Epithelial cell of alveolus of lung (primary cell): Measurements from ENCODE around the gene PARP15. TPM values are rescaled to one million over a fixed set of nuclear protein-coding genes. Genes with fewer than 3 reads are reported as not detected.

Experiments
- total RNA-seq: library from RNA; depleted of rRNA; stranded (reverse); fragments of >200 nt; gene quantifications from 2 replicates; pipeline ENCODE4 v1.2.1, GENCODE V29; 2015

The PARP15 gene
- total RNA-seq: under 0.01 TPM in 1 of 2 replicates, not detected in the other

GRCh38 chr3:122577409-122578031 is at the start of gene PARP15:
Gene PARP15 (plus strand): TSS chr3:122577650. CDS start chr3:122577668, 18 bp downstream.

DNA sequence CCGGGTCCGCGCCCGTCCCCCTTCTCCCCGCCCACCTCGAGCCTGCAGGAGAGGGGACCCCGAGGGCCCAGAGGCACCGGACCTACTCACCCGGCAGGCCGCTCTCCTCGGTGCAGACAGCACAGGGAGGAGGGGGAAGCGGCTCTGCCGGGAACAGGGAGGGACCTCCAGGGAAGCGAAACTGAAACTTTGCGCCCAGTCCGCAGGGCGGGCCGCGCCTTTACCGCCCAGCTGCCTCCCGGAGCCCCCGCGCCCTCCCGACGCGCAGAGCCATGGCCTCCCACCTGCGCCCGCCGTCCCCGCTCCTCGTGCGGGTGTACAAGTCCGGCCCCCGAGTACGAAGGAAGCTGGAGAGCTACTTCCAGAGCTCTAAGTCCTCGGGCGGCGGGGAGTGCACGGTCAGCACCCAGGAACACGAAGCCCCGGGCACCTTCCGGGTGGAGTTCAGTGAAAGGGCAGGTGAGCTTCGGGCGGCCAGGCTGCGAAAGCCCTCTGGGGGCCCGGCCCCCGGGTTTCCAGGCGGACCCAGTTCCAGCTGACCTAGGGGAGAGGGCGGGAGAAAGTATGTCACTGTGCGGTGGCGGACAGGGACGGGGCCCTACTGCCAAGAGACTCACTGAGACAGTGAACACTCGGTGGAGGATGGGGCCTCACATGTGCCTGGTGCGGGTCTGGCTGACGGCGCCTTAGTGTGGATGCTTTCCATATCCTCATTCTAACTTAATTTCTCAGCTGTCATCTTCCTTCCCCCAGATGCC is 13.1 kb upstream of the PARP15 start, which contains the start of the genes DTX3L and PARP9:
DTX3L (plus strand) TSS at position 184 of the 758 bp plus-strand sequence; CDS start at position 273, 89 bp downstream.
PARP9 (minus strand) TSS at position 146 of the 758 bp plus-strand sequence. CDS start 4,680 bp downstream, outside the sequence.

GRCh38 chr3:122680475-122681283 is 103.2 kb downstream of the PARP15 start, which contains the start of gene PARP14:
Gene PARP14 (plus strand): TSS chr3:122680839. CDS start chr3:122680884, 45 bp downstream.

Other genes starting within 250 kb of the PARP15 start
- 22.8 and 26.2 TPM in 2 replicates for gene MIX23, start 194.4 kb upstream of the PARP15 start, total RNA-seq
- 23.4 and 70.7 TPM in 2 replicates for gene FAM162A, start 193.5 kb upstream of the PARP15 start, total RNA-seq
- 3.5 and 7.2 TPM in 2 replicates for gene WDR5B, start 161.6 kb upstream of the PARP15 start, total RNA-seq
- 27.1 and 27.2 TPM in 2 replicates for gene KPNA1, start 62.7 kb upstream of the PARP15 start, total RNA-seq
- gene PARP9, start 13.3 kb upstream of the PARP15 start, total RNA-seq: 14.5 and 16.5 TPM in 2 replicates
- gene DTX3L, start 13.3 kb upstream of the PARP15 start, total RNA-seq: 17.5 and 19.3 TPM in 2 replicates
- gene PARP14, start 103.2 kb downstream of the PARP15 start, total RNA-seq: 24.0 and 30.3 TPM in 2 replicates
- 4.8 and 12.0 TPM in 2 replicates for gene HSPBAP1, start 216.2 kb downstream of the PARP15 start, total RNA-seq
- gene SLC49A4, start 217.4 kb downstream of the PARP15 start, total RNA-seq: 7.4 and 28.2 TPM in 2 replicates